GM21367 (cell line): ENCODE data around the gene THADA.
"Not testable (repeated sequence)": the region's sequence is repeated elsewhere in the genome, so short reads cannot be mapped to it uniquely, and the experiment has no call there.

Source experiments
- ATAC-seq: cut with Tn5 transposase; IDR thresholded peaks from one replicate; pipeline ENCODE4 v1.9.1; 2021; ENCODE audit not compliant: unreplicated experiment

Gene THADA

DNA sequence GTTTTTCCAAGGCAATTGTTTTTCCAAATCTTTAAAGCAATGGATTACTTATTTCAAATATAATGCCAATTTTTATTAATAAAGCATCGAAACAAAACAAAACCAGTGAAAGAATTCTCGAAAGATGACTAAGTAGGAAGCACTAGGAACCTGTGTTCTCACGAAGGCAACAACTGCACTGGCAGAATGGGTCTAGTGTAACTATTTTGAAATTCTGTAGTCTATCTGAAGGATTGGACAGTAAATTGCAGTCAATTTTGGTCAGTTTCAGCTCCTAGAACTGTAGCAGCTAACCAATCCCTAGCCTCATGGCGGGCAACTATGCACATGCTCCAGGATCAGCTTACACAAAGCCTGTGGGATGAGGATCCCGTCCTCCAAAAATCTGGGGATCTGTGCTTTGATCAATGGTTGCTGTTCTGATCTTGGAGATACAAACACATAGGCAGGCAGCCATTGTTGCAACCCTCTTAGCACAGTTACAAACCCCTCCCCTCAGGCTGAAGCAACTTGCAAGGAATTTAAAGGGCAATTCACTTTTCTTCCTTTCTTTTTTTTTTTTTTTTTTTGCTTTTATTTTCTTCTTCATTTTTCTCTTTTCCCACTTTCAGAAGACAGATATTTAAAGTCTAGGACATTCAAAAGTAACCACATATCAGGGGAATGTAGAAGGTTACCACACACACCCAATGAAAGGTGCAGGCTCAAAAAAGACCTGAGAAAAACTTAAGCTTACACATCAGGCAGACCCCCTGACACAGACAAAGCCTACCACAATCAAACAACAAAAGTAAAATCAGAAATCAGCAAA is 147.6 kb downstream of the THADA start:
- no peak for ATAC-seq

GRCh38 chr2:43446755-43447154 is 149.1 kb downstream of the THADA start:
- ATAC-seq, result not testable (repeated sequence)

DNA sequence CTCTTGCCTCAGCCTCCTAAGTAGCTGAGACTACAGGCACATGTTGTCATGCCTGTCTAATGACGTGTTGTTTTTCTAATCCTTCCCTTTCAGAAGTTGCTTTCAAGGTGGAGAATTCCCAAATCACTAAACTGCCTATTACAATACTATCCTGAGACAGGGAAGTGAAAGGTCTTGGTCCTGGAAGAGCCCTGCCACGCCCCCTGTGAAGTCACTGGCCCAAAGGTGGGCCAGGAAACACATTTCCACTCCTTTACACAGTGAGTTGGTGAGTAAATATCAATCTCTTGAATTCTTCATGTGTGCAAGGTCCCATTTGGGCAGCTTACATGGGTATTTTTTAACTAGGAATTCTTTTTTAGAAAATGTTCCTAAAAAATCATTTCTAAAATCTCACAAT is 150.1 kb downstream of the THADA start:
- no peak for ATAC-seq

- ATAC-seq, result no peak
These were observed 150.7 kb downstream of the THADA start for GRCh38 chr2:43444989-43445645.

DNA sequence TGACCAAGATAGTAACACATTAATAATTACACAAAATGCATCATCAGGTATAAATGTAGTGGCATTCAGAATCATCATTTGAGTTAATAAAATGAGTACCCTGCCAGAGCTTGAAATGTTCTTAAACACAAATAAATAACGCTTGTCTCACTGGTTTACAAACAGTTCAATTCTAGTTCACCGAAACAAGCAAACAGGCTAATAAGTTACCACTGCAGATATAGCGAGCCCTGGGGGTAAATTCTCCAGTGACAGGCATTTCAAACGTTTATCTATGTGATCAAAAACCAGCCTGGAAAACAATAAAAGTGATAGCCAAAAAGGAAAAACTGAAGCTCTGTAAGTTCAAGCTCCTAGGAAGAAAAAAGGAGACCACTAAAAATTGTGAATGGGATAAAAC is 152.6 kb downstream of the THADA start:
- ATAC-seq, result no peak

DNA sequence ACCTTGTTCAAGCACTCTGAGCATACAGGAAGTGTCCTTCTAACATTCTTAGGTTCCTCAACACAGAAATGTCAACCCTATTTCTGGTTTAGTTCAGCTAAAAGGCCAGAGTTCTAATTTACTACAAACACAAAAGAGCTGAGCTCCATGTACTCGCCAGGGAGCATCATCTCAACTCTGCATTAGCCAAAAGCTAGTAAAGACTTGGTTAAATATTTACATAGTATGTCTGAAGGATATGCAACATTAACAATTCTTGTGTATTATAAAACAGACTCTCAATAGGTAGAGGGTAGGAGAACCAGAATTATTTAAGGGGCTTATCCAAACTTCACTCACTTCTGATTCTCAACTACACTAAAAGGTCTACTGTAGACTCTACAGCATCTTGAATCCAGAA is 154.6 kb downstream of the THADA start:
- ATAC-seq, result no peak

DNA sequence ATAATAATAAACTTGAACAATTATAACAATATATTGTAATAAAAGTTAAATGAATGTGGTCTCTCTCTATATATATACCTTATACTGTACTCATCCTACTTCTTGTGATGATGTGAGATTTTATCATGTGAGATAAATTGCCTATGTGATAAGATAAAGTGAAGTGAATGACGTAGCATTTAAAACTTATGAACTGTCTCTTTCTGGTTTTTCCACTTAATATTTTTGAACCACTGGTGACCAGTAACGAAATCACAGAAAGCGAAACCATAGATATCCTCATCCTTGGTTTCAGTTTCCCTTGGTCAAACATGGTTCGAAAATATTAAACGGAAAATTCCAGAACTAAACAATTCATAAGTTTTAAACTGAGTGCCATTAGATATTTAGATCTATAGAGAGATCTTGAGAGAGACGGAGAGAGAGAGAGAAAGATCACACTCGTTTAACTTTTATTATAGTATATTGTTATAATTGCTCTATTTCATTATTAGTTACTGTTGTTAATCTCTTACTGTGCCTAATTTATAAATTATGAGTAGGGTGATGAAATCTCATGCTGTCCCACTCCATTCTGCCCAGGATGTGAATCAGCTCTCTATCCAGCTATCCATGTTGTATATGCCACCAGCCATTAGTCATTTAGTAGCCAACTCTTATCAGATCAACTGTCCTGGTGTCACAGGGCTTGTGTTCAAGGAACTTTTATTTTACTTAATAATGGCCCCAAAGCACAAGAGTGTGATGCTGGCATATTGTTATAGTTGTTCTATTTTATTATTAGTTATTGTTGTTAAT is 156.8 kb downstream of the THADA start:
- no peak for ATAC-seq

DNA sequence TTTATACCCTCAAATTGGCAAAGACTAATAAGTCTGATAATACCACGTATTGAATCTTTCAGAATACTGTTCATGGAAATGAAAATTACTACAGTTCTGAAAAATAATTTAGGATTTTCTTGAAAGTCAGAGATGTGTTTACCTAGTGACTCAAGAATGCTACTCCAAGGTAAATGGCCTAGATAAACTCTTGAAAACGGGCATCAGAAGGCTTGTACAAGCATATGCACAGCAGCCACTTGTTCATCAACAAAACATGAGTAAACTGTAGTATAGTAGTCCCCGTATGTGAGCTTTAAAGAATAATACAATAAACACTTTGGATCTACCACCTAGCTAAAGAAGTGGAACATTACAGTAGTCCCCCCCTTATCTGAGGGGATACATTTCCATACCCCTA is 157.5 kb downstream of the THADA start:
- no peak for ATAC-seq

GRCh38 chr2:43437363-43437762 is 158.5 kb downstream of the THADA start:
- no peak for ATAC-seq

- no peak for ATAC-seq
These were observed 159.4 kb downstream of the THADA start for GRCh38 chr2:43436431-43436830.

GRCh38 chr2:43435746-43436145 is 160.1 kb downstream of the THADA start:
- no peak for ATAC-seq

DNA sequence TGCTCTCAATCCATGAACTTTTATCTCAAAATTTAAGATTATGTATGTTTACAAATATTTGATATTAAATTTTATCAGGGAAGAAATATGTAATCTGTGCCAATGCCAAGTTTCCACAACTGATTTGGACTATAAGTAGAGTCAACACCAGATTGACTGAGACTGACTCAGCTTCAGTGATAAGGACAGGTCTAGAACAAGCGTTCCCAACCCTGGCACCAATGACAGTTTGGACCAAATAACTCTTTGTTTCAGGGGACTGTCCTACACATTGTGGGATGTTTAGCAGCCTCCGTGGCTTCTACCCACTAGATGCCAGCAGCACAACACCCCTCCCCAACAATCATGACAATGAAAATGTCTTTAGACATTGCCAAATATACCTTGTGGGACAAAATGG is 165.3 kb downstream of the THADA start:
- ATAC-seq, result no peak

GRCh38 chr2:43429369-43429768 is 166.5 kb downstream of the THADA start:
- no peak for ATAC-seq

- ATAC-seq, result no peak
These were observed 168.8 kb downstream of the THADA start for GRCh38 chr2:43427032-43427424.

DNA sequence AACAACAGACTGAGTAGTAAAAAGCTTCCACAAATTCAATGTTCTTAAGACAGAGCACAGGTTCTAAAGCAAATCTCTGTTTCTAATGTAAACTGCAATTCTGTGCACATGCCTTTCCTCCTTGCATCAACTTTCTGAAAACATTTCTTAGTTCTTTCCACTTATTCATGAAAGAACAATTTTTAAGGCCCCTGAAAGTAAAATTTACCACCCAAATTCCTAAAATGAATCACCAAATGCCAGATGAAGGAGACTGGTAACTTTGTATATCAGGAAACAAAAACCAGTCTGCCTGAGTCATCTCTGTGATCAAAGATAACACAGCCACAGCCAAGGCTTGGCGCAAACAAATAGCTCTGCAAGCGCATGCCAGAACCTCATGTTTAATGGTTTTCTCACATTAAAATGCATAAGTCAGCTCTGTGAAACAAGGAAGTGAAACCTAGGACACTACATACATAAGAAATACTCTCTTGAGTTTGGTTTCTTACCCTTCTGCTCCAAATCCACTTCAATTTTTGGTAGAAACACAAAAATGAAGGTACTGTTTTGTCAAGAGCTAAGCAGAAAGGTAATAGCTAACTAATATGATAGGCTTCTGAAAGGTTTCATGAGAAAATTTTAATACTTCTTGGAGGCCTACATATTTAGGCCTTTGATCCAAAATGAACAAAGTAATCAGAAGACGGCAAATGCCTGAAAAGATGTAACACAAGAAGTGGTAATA is 169.4 kb downstream of the THADA start:
- peak; percentile 80 for ATAC-seq

- ATAC-seq, result no peak
These were observed 170.2 kb downstream of the THADA start for GRCh38 chr2:43425659-43426058.

DNA sequence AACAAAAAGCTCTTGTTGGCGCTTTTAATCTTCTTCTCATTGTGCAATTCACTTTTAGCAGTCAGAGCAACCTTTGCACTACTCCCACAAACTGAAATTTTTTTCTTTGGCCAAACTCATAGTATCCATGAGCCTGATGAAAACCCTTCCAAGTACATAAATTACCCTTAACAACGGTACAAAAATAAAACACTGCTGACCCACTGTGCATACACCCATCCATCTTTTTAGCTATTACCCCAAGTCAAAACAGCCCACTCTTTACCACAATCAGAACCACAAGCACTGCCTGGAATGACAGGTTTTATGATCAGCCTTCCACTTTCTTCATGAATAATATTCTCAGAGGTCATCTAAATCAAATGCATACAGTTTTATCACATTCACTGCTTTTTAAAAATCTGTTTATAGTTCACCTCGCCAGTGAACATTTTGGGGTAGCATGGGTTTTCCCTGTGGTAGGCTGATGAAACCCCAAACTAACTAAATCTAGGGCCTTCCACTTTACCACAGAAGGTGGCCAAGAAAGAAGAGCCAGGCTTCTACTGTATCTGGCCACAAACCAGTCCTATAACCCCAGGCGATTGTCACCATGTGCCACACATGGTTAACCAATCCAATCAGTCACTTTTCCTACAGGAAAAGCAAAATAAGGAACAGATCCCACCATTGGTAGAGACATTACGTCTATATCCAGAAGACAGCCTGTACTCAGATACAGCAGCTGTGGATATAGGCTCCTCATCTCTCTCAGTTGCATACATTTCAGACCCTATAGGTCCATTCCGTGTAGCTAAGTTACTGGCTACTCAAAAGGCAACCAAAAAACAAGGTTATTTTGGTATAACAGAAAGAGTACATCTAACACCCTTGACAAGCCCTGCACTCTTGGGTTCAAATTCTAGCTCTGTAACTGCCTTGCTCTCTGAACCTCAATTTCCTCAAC is 171.3 kb downstream of the THADA start:
- no peak for ATAC-seq

GRCh38 chr2:43423941-43424261 is 171.9 kb downstream of the THADA start:
- ATAC-seq, result no peak

DNA sequence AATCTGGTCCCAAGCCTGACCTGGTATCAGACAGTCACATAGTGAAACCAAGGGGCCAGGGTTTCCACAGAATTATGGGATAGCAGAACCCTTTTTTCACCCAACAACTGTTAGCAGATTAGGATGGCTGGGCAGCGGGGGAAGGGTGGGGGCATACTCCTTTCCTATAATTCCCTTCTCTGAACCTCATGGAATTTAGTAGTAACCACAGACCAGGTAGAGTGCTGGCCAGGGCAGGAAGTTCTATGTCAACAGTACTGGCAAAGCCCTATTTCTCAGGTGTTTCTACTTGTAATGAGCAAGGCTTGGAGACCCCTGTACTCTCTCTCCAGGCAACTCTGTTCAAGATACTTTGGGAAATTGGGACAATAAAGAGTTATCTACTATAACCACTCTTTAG is 174.6 kb downstream of the THADA start:
- no peak for ATAC-seq

- ATAC-seq, result no peak
These were observed 175.4 kb downstream of the THADA start for GRCh38 chr2:43420389-43420801.
